ENCODE results near the gene INF2.

DNA sequence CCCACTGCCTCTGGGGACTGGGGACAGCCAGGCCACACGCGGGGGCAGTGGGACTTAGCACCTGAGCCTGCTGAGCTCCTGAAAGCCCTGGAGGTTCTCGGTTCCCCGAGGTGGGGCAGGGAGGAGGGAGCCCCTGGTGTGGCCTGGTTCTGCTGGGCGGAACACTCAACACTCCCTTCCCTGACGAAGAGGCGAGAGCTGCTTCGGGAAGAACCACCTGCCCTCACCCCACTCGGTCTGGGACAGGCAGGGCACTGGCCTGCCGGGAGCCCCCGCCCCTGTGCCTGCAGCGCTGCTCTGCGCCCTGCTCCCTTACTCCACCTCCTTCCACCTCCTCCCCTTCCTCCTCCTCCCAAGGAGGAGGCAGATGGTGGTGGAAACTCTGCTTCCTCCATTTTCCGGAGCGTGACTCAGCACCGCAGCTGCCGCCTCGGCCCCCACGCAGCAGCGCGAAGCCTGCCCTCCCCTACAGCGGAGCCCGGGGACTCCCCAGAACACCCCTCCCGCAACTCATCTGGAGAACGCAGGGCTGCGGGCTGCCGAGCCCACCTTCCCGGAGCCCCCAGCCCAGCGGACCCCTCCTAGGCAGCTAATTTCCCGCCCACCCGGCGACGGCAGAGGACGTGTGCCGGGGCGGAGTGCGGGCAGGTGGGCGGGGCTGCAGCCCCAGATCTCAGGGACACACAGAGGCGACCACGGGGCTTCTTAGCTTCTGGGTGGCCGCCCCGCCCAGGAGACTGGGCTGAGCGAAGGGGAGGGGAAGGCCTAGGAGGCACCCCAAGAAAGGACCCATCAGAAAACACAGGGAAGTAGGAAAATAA lies 11.7 kb upstream of the INF2 start:
- TF ChIP-seq TARDBP (IDR thresholded peaks at IDR 0.05), result no peak
- TF ChIP-seq L3MBTL2 (conservative IDR thresholded peaks at IDR 0.05), result peak; percentile 96
- no peak for TF ChIP-seq BHLHE40 (IDR thresholded peaks at IDR 0.05; ENCODE audit: borderline replicate concordance)
- no peak for TF ChIP-seq FOXM1 (IDR thresholded peaks at IDR 0.05; ENCODE audit: borderline replicate concordance)
- no peak for TF ChIP-seq ELF4 (IDR thresholded peaks at IDR 0.05)
- TF ChIP-seq SP1 (IDR thresholded peaks at IDR 0.05), result no peak
- TF ChIP-seq ARNT (IDR thresholded peaks at IDR 0.05), result no peak
- no peak for TF ChIP-seq FOXA1 (IDR thresholded peaks at IDR 0.05)
- TF ChIP-seq ZNF384 (IDR thresholded peaks at IDR 0.05), result no peak
- TF ChIP-seq HDGF (IDR thresholded peaks at IDR 0.05; ENCODE audit: borderline replicate concordance), result no peak
- TF ChIP-seq NFRKB (IDR thresholded peaks at IDR 0.05), result no peak
- TF ChIP-seq, protein P1, sequence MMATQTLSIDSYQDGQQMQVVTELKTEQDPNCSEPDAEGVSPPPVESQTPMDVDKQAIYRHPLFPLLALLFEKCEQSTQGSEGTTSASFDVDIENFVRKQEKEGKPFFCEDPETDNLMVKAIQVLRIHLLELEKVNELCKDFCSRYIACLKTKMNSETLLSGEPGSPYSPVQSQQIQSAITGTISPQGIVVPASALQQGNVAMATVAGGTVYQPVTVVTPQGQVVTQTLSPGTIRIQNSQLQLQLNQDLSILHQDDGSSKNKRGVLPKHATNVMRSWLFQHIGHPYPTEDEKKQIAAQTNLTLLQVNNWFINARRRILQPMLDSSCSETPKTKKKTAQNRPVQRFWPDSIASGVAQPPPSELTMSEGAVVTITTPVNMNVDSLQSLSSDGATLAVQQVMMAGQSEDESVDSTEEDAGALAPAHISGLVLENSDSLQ (IDR thresholded peaks at IDR 0.05), result no peak
- no peak for TF ChIP-seq LEF1 (IDR thresholded peaks at IDR 0.05; ENCODE audit: borderline replicate concordance)

All from HEK293T (cell line).